Posterior vena cava (tissue), 2 donors: Measurements from ENCODE around the gene TMEM242. TPM values are rescaled to one million over a fixed set of nuclear protein-coding genes. Genes with fewer than 3 reads are reported as not detected.

Experiments used
- DNase-seq: peaks from one replicate; pipeline ENCODE4 v3.0.0-alpha.2; 2020; ENCODE audit warnings: low spot score
- intact Hi-C, 2 donors: fragments of 100-400 bp; cut with DNase I; formaldehyde crosslinking; loops; one replicate each; pipeline versions ENCODE4 v1.14.1 to v1.14.2; 2022 to 2023
- total RNA-seq, 2 donors: library from RNA; stranded (reverse); fragmentation: NEBNext Ultra II Directional; extraction: Animal tissue kit (Norgen Biotek cat#: 25700); gene quantifications; one replicate each; pipeline ENCODE4 v1.2.1, GENCODE V29; 2021
- donor health status: DM: yes; HTN: yes; CAD: no.
- donor health status: DM: yes; HTN: yes; CAD: no.

Gene TMEM242
- total RNA-seq, 2 donors from 2014 or later = 11.8 to 12.6 TPM

GRCh38 chr6:157240059-157240959, 83.0 kb downstream of the TMEM242 start:
- DNase-seq = peak; percentile 94
- intact Hi-C loops = no loop called here

DNA sequence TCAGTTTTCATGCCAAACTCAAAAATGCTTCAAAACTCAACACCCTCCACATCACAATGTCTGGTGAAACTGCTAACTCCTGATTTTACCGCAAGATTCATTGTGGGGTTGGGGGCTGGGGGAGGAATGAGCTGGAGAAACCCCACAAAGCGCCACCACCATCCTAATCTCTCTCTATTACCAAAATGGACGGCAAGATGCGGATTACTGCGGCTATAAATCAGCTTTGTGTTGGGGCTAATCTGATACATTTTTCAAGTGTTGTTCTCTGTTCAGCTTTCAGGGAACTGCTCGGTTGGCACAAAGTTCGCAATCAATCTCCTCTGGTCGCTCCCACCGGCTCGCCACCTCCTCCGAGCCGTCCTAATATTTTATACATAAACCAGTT, 83.7 kb downstream of the TMEM242 start:
- intact Hi-C loops = loop anchor here in 1 of 2 donors (5.0 kb wide), 1 partner anchor 33 kb away; no protein-coding TSS in a partner anchor
- no peak for DNase-seq

Other genes with a start within 250 kb of the TMEM242 start
- gene ZDHHC14, start 57.7 kb upstream of the TMEM242 start, total RNA-seq = 10 to 100 TPM; 12.2 to 14.8 TPM